Mesendoderm (in vitro differentiated cells): ENCODE results near the gene MDH1B.

Experiments used
- DNase-seq: peaks from one replicate; pipeline ENCODE4 v3.0.0; 2013
- H2AK5ac ChIP-seq: 2 replicates; pipeline ENCODE4 v1.6.1; 2013; ENCODE audit warnings: low read length, inconsistent platforms
- H2BK120ac ChIP-seq: 2 replicates; pipeline ENCODE4 v1.6.1; 2013; ENCODE audit warnings: low read depth, mild to moderate bottlenecking, low read length, moderate library complexity, mixed read lengths
- H2BK15ac ChIP-seq: replicated peaks from 2 replicates; pipeline ENCODE4 v1.6.1; 2013; ENCODE audit warnings: low read depth, mild to moderate bottlenecking, moderate library complexity
- H2BK5ac ChIP-seq: 2 replicates; pipeline ENCODE4 v1.6.1; 2013; ENCODE audit warnings: low read length, inconsistent platforms
- H3K18ac ChIP-seq: 2 replicates; pipeline ENCODE4 v1.6.1; 2013; ENCODE audit warnings: mild to moderate bottlenecking, low read length, mixed read lengths
- H3K23ac ChIP-seq: one replicate; pipeline ENCODE4 v1.6.1; 2013; ENCODE audit warnings: low read length
- H3K27ac ChIP-seq: 2 replicates; pipeline ENCODE4 v1.5.1; 2013; ENCODE audit warnings: low read depth, mild to moderate bottlenecking, inconsistent platforms, low read length, moderate library complexity
- H3K27me3 ChIP-seq: 2 replicates; pipeline ENCODE4 v1.6.1; 2013; ENCODE audit warnings: low read length, control low read depth, mild to moderate bottlenecking, inconsistent platforms; ENCODE audit not compliant: insufficient read depth, poor library complexity
- H3K36me3 ChIP-seq: 2 replicates; pipeline ENCODE4 v1.6.1; 2013; ENCODE audit warnings: low read length, inconsistent platforms; ENCODE audit not compliant: control insufficient read depth, insufficient read depth
- H3K4ac ChIP-seq: one replicate; pipeline ENCODE4 v1.6.1; 2013; ENCODE audit warnings: low read depth, mild to moderate bottlenecking, low read length, moderate library complexity
- H3K4me1 ChIP-seq: 2 replicates; pipeline ENCODE4 v1.6.1; 2013; ENCODE audit warnings: low read depth, low read length, inconsistent platforms; ENCODE audit not compliant: control insufficient read depth
- H3K4me2 ChIP-seq: 2 replicates; pipeline ENCODE4 v1.6.1; 2013; ENCODE audit warnings: low read length
- H3K4me3 ChIP-seq: 2 replicates; pipeline ENCODE4 v1.5.1; 2013; ENCODE audit warnings: mild to moderate bottlenecking, low read length
- H3K56ac ChIP-seq: one replicate; pipeline ENCODE4 v1.6.1; 2013; ENCODE audit warnings: low read length
- H3K79me1 ChIP-seq: 2 replicates; pipeline ENCODE4 v1.6.1; 2013; ENCODE audit warnings: low read length, inconsistent platforms
- H3K79me2 ChIP-seq: 2 replicates; pipeline ENCODE4 v1.6.1; 2013; ENCODE audit warnings: mild to moderate bottlenecking, low read length; ENCODE audit not compliant: control insufficient read depth, insufficient read depth
- H3K9ac ChIP-seq: 2 replicates; pipeline ENCODE4 v1.6.1; 2013; ENCODE audit warnings: low read length, inconsistent platforms
- H4K5ac ChIP-seq: one replicate; pipeline ENCODE4 v1.6.1; 2013; ENCODE audit warnings: low read length
- H4K8ac ChIP-seq: one replicate; pipeline ENCODE4 v1.6.1; 2013; ENCODE audit warnings: low read depth, mild to moderate bottlenecking, control low read depth, low read length, moderate library complexity
- WGBS: extraction: QIAGEN DNeasy Blood & Tissue Kit; methylation state at CpG from one replicate; pipeline ENCODE4 v1.1.7; 2013; ENCODE audit warnings: low lambda C conversion rate, missing lambda C conversion rate; ENCODE audit not compliant: insufficient coverage; ENCODE audit errors: extremely low coverage; 5-methylcytosine and 5-hydroxymethylcytosine counted together

MDH1B gene

DNA sequence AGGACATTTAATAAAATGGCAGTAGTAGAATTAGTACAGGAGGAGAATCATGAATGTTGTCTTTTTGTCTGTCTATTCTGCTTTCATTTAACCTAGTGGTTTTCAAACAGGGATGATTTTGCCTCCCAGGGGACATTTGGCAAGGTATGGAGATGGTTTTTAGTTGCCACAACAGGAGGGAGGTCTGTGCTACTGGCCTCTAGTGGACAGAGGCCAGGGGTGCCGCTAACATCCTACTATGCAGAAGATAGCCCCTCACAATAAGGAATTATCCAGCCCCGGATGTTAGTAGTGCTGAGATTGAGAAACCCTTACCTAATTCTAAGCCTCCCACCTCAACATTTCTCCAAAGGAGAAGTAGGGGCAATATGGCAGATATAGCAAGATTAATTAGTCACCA lies 18.6 kb upstream of the MDH1B start:
- Histone ChIP-seq H3K4ac (no peak overlapping the region), H3K36me3 (peaks cover 3% of the 10 kb centered on the region), H4K5ac (no peak overlapping the region), H3K4me1 (no peaks in the 10 kb centered on the region), H3K4me2 (no peak overlapping the region), H3K56ac (no peak overlapping the region), H2BK5ac (no peak overlapping the region), H3K4me3 (no peak overlapping the region), H3K79me1 (peaks cover 5% of the 10 kb centered on the region), H3K18ac (no peak overlapping the region), H3K27ac (no peak overlapping the region), H3K23ac (no peak overlapping the region), H4K8ac (no peak overlapping the region), H2AK5ac (no peak overlapping the region), H3K79me2 (peaks cover 2% of the 10 kb centered on the region), H2BK120ac (no peak overlapping the region), H2BK15ac (no peak overlapping the region), H3K9ac (no peak overlapping the region), H3K27me3 (no peaks in the 10 kb centered on the region)
- no CpG with 5 or more reads among the region's 2 CpGs for whole genome bisulfite sequencing
- DNase-seq = peak; percentile 56

DNA sequence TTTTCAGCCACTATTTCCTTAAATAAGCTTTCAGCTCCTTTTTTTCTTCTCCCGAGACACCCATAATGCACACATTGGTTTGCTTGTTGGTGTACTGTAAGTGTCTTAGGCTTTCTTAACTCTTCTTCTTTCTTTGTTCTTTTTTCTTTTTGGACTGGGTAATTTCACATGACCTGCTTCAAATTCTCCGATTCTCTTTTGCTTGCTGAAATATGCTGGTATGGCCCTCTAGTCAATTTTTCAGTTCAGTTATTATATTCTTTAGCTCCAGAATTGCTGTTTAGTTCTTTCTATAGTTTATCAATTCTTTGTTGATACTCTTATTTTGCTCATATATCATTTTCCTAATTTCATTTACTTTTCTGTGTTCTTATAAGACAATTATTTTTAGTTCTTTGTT lies 15.5 kb upstream of the MDH1B start:
- no peak overlapping the region for H3K4ac ChIP-seq
- no peak overlapping the region for H4K5ac ChIP-seq
- no peak overlapping the region for H2AK5ac ChIP-seq
- H3K27me3 ChIP-seq = no peaks in the 10 kb centered on the region
- H2BK5ac ChIP-seq = no peak overlapping the region
- no peak overlapping the region for H3K9ac ChIP-seq
- peaks cover 2% of the 10 kb centered on the region for H3K79me2 ChIP-seq
- no peaks in the 10 kb centered on the region for H3K4me1 ChIP-seq
- H3K18ac ChIP-seq = no peak overlapping the region
- H3K36me3 ChIP-seq = peaks cover 1% of the 10 kb centered on the region
- H3K79me1 ChIP-seq = peaks cover 5% of the 10 kb centered on the region
- H4K8ac ChIP-seq = no peak overlapping the region
- no peak overlapping the region for H2BK15ac ChIP-seq
- no peak overlapping the region for H3K56ac ChIP-seq
- no peak for DNase-seq
- H3K23ac ChIP-seq = no peak overlapping the region
- no peak overlapping the region for H3K4me2 ChIP-seq
- H3K27ac ChIP-seq = no peak overlapping the region
- H2BK120ac ChIP-seq = no peak overlapping the region
- H3K4me3 ChIP-seq = no peak overlapping the region
- no CpG with 5 or more reads among the region's 2 CpGs for WGBS

DNA sequence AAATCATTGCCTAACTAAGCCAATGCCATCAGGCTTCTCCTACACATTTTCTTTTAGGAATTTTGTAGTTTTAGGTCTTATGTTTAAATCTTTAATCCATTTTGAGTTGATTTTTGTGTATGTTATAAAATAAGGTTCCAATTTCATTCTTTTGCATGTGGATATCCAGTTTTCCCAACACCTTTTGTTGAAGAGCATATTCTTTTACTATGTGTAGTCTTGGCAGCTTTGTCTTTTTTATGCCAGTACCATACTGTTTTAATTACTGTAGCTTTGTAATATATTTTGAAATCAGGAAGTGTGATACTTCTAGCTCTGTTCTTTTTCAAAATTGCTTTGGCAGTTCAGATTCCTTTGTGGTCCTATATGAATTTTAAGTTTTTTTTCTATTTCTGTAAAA lies 11.3 kb upstream of the MDH1B start:
- Histone ChIP-seq H3K79me2 (no peaks in the 10 kb centered on the region), H2BK15ac (no peak overlapping the region), H3K23ac (no peak overlapping the region), H2AK5ac (no peak overlapping the region), H3K79me1 (no peaks in the 10 kb centered on the region), H4K5ac (no peak overlapping the region), H3K4me3 (no peak overlapping the region), H3K18ac (no peak overlapping the region), H3K36me3 (no peaks in the 10 kb centered on the region), H3K56ac (no peak overlapping the region), H3K27me3 (no peaks in the 10 kb centered on the region), H3K9ac (no peak overlapping the region), H3K4me2 (no peak overlapping the region), H3K4ac (no peak overlapping the region), H2BK5ac (no peak overlapping the region), H4K8ac (no peak overlapping the region), H3K4me1 (no peaks in the 10 kb centered on the region), H2BK120ac (no peak overlapping the region), H3K27ac (no peak overlapping the region)
- no peak for DNase-seq

DNA sequence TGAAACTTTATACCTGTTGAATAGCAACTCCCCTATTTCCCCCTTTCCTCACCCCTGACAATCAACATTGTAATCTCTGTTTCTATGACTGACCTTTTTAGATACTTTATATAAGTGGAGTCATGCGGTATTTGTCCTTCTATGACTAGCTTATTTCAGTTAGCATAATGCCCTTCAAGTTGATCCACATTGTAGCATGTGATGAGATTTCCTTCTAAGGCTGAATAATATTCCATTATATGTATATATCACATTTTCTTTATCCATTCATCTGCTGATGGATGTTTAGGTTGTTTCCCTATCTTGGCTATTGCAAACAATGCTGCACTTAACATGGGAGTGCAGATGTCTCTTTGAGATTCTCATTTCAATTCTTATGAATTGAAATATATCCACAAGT lies 9.7 kb upstream of the MDH1B start:
- Histone ChIP-seq H2AK5ac (no peak overlapping the region), H3K27me3 (no peaks in the 10 kb centered on the region), H3K4me3 (no peak overlapping the region), H3K56ac (no peak overlapping the region), H3K4me1 (no peaks in the 10 kb centered on the region), H3K9ac (no peak overlapping the region), H3K18ac (no peak overlapping the region), H3K79me2 (no peaks in the 10 kb centered on the region), H2BK120ac (no peak overlapping the region), H3K4me2 (no peak overlapping the region), H3K36me3 (no peaks in the 10 kb centered on the region), H3K27ac (no peak overlapping the region), H2BK5ac (no peak overlapping the region), H2BK15ac (no peak overlapping the region), H3K23ac (no peak overlapping the region), H3K79me1 (no peaks in the 10 kb centered on the region), H4K5ac (no peak overlapping the region), H3K4ac (no peak overlapping the region), H4K8ac (no peak overlapping the region)
- WGBS = no CpG with 5 or more reads among the region's 1 CpG
- no peak for DNase-seq

DNA sequence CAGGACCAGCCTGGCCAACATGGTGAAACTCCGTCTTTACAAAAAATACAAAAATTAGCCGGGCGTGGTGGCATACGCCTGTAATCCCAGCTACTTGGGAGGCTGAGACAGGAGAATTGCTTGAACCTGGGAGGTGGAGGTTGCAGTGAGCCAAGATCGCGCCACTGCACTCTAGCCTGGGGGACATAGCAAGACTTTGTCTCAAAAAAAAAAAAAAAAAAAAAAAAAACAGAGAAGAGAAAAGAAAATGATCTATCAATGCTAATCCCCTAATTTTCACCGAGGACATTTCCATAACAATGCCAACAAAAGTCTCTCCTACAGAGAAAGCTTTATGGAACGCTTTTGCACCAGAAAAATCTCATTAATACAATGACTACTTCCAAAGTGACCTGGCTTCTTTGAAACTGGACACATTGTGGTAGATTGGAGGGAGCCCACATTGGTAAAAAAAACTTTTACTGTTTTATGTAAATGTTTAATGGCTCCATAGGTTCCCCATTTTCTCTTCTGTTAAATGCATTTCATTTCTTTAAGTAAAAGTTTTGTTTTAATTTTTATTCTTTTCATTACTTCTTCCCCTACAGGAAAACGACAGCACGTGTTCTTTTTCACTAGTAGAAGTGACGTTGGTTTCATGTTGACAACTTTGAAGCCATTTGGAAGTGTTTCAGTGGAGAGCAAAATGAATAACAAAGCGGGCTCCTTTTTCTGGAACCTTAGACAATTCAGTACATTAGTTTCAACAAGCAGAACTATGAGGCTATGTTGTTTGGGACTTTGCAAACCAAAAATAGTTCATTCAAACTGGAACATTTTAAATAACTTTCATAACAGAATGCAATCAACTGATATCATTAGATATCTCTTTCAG lies 1.2 kb upstream of the MDH1B start:
- WGBS = no CpG with 5 or more reads among the region's 12 CpGs
- Histone ChIP-seq H3K4ac (no peak overlapping the region), H2BK15ac (no peak overlapping the region), H3K4me3 (peak overlapping the region; percentile 97), H3K27me3 (no peaks in the 10 kb centered on the region), H3K79me2 (peaks cover 11% of the 10 kb centered on the region), H4K8ac (no peak overlapping the region), H3K27ac (no peak overlapping the region), H3K18ac (no peak overlapping the region), H3K36me3 (no peaks in the 10 kb centered on the region), H3K56ac (peak overlapping the region; percentile 94), H3K4me1 (no peaks in the 10 kb centered on the region), H3K79me1 (peaks cover 10% of the 10 kb centered on the region), H4K5ac (no peak overlapping the region), H2BK5ac (no peak overlapping the region), H2AK5ac (no peak overlapping the region), H3K23ac (no peak overlapping the region), H2BK120ac (no peak overlapping the region), H3K4me2 (peak overlapping the region; percentile 26), H3K9ac (peak overlapping the region; percentile 92)
- DNase-seq = no peak
